HepG2 (cell line): ENCODE data around the gene ITIH3. TPM values are rescaled to one million over a fixed set of nuclear protein-coding genes. Genes with fewer than 3 reads are reported as not detected.

Experiments
- HOXA7 ChIP-seq: sonication (generic); formaldehyde crosslinking; IDR thresholded peaks from 2 replicates; pipeline ENCODE4 v1.8.1; 2022; ENCODE audit warnings: mild to moderate bottlenecking, missing genetic modification reagents, moderate library complexity
- KDM5A ChIP-seq: fragments of 200-600 bp; sonication (generic); IDR thresholded peaks from 2 replicates; pipeline ENCODE4 v1.7.0; 2018; ENCODE audit warnings: antibody characterized with exemption, mild to moderate bottlenecking, low read length, borderline replicate concordance
- KMT2B ChIP-seq: IDR thresholded peaks from 2 replicates; pipeline ENCODE4 v1.6.1; 2016; ENCODE audit warnings: missing genetic modification reagents, missing compliant biosample characterization
- MIER3 ChIP-seq: IDR thresholded peaks from 2 replicates; pipeline ENCODE4 v1.6.1; 2016; ENCODE audit warnings: missing compliant biosample characterization, borderline replicate concordance
- NFKB2 ChIP-seq: sonication (generic); formaldehyde crosslinking; IDR thresholded peaks from 2 replicates; pipeline ENCODE4 v1.4.0; 2020; ENCODE audit warnings: missing genetic modification reagents, borderline replicate concordance
- NKX3-1 ChIP-seq: sonication (generic); formaldehyde crosslinking; IDR thresholded peaks from 2 replicates; pipeline ENCODE4 v1.5.0; 2020; ENCODE audit warnings: missing genetic modification reagents
- NONO ChIP-seq, 2 experiments: fragments of 450-650 bp in 1 of 2; sonication (generic) in 1 of 2; formaldehyde crosslinking in 1 of 2; IDR thresholded peaks in 1 of 2; conservative IDR thresholded peaks in 1 of 2; 2 replicates each; pipeline versions ENCODE4 v1.6.1 to v1.8.0; 2017 to 2022; ENCODE audit warnings: mild to moderate bottlenecking in 1 of 2, missing genetic modification reagents in 1 of 2, moderate library complexity in 1 of 2
- TOE1 ChIP-seq: sonication (generic); formaldehyde crosslinking; IDR thresholded peaks from 2 replicates; pipeline ENCODE4 v1.4.0; 2020; ENCODE audit warnings: mild to moderate bottlenecking, missing genetic modification reagents
- ZBTB7A ChIP-seq: sonication (generic); formaldehyde crosslinking; IDR thresholded peaks from 2 replicates; pipeline ENCODE4 v1.8.0; 2022; ENCODE audit warnings: mild to moderate bottlenecking, missing genetic modification reagents
- ZFP37 ChIP-seq: sonication (generic); formaldehyde crosslinking; IDR thresholded peaks from 2 replicates; pipeline ENCODE4 v1.4.0; 2020; ENCODE audit warnings: missing genetic modification reagents, borderline replicate concordance
- ZNF10 ChIP-seq: sonication (generic); formaldehyde crosslinking; IDR thresholded peaks from 2 replicates; pipeline ENCODE4 v1.4.0; 2020; ENCODE audit warnings: mild to moderate bottlenecking, low read depth, missing genetic modification reagents, borderline replicate concordance
- ZNF234 ChIP-seq: sonication (generic); formaldehyde crosslinking; conservative IDR thresholded peaks from 2 replicates; pipeline ENCODE4 v1.5.1; 2020; ENCODE audit warnings: mild to moderate bottlenecking, missing genetic modification reagents
- ZNF430 ChIP-seq: sonication (generic); formaldehyde crosslinking; IDR thresholded peaks from 2 replicates; pipeline ENCODE4 v1.9.0; 2021; ENCODE audit warnings: mild to moderate bottlenecking, missing genetic modification reagents
- ZNF672 ChIP-seq: sonication (generic); formaldehyde crosslinking; IDR thresholded peaks from 2 replicates; pipeline ENCODE4 v1.8.1; 2022; ENCODE audit warnings: missing genetic modification reagents
- ZSCAN31 ChIP-seq: sonication (generic); formaldehyde crosslinking; IDR thresholded peaks from 2 replicates; pipeline ENCODE4 v1.5.0; 2020; ENCODE audit warnings: low read depth, mild to moderate bottlenecking, missing genetic modification reagents
- polyA plus RNA-seq, 8 experiments: library from polyadenylated mRNA; depleted of rRNA in 3 of 8; stranded (reverse) in 7 of 8; unstranded in 1 of 8; fragments of >200 nt; fragmentation: Illumina TruSeq in 4 of 8; extraction: Trizol in 4 of 8; gene quantifications; 2 replicates each; pipeline versions ENCODE4 v1.2.1 to v1.2.3, GENCODE V29; 2011 to 2016; ENCODE audit warnings: low read depth in 4 of 8, missing spikeins in 1 of 8, mixed read lengths in 1 of 8; ENCODE audit not compliant: insufficient read depth in 1 of 8
- total RNA-seq, 5 experiments: library from RNA; depleted of rRNA; stranded (reverse); fragments of >200 nt; fragmentation: Illumina TruSeq; extraction: Trizol; gene quantifications; 2 replicates each; pipeline ENCODE4 v1.2.3, GENCODE V29; 2016; ENCODE audit warnings: low read depth in 1 of 5
- TF ChIP-seq, protein P1 (sequence below): sonication (generic); formaldehyde crosslinking; IDR thresholded peaks from 2 replicates; pipeline ENCODE4 v1.4.0; 2020; ENCODE audit warnings: mild to moderate bottlenecking, missing genetic modification reagents
- TF ChIP-seq, protein P2 (sequence below): sonication (generic); formaldehyde crosslinking; IDR thresholded peaks from 2 replicates; pipeline ENCODE4 v1.5.0; 2020; ENCODE audit warnings: mild to moderate bottlenecking, missing genetic modification reagents
- TF ChIP-seq, protein P3 (sequence below): sonication (generic); formaldehyde crosslinking; IDR thresholded peaks from 2 replicates; pipeline ENCODE4 v1.5.0; 2020; ENCODE audit warnings: mild to moderate bottlenecking, missing genetic modification reagents, borderline replicate concordance
- TF ChIP-seq, protein P4 (sequence below): sonication (generic); formaldehyde crosslinking; IDR thresholded peaks from 2 replicates; pipeline ENCODE4 v1.4.0; 2020; ENCODE audit warnings: missing genetic modification reagents

The ITIH3 gene
- total and polyA plus RNA-seq, 2 of the 13 experiments (the other 11 are each of a cell fraction or from before 2014, with no cell fraction given) = 105 to 632 TPM

DNA sequence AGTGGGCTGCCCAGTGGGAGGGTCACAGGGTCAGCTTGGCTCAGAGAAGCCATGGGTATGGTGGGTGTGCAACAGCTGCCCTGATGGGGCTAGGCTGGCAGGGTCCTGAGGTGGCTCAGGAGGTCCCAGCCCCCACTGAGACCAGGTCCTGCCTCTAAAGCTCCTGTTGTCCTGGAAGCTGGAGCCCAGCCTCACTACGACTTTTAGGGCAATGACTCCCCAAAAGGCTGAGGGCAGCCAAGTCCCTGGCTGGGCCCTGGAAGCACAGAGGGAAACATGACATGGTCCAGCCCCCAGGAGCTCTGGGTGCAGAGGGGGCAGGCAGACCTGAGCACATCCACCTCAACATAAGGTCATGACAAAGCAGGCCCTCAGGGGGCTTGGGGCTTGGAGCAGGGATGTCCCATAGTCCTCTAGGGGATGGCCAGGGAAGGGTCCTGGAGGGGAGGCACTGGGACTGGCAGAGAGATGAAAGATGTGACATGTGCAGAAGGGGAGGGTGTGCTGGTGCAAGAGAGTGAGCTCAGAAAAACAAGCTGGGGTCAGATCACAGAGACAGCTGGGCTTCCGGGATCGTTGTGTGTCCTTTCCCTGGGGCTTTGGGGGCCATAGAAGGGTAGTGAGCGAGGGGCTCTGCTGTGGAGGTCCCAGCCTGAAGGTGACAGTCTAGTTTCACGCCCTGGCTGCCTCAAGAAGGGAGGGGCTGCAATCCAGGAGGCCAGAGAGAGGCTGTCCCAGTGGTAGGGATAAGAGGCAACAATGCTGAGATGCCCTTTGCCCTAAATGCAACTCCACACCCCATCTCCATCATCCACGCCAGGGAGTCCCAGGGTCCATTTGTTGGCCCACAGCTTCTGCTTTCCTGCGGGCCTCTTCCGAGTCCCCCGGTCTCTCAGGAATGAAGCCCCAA, 639 bp upstream of the ITIH3 start (continued):
- TF ChIP-seq, protein P1, sequence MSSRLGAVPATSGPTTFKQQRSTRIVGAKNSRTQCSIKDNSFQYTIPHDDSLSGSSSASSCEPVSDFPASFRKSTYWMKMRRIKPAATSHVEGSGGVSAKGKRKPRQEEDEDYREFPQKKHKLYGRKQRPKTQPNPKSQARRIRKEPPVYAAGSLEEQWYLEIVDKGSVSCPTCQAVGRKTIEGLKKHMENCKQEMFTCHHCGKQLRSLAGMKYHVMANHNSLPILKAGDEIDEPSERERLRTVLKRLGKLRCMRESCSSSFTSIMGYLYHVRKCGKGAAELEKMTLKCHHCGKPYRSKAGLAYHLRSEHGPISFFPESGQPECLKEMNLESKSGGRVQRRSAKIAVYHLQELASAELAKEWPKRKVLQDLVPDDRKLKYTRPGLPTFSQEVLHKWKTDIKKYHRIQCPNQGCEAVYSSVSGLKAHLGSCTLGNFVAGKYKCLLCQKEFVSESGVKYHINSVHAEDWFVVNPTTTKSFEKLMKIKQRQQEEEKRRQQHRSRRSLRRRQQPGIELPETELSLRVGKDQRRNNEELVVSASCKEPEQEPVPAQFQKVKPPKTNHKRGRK = no peak
- TF ChIP-seq KMT2B (CRISPR knock-in tag) (no peak), ZNF234 (CRISPR knock-in tag) (no peak), NONO (IDR thresholded peaks at IDR 0.05) (no peak), NONO (CRISPR knock-in tag; conservative IDR thresholded peaks at IDR 0.05) (no peak), ZNF430 (CRISPR knock-in tag) (no peak), MIER3 (CRISPR knock-in tag) (no peak), HOXA7 (no peak), ZSCAN31 (CRISPR knock-in tag) (no peak), ZNF10 (no peak), KDM5A (0 out of 2 replicates have a peak, but pooled peaks have one; percentile 16), ZFP37 (CRISPR knock-in tag) (no peak; the same call in 1 of the 2 replicates), TOE1 (CRISPR knock-in tag) (no peak), NKX3-1 (CRISPR knock-in tag) (no peak), ZNF672 (CRISPR knock-in tag) (no peak), NFKB2 (CRISPR knock-in tag) (no peak), ZBTB7A (CRISPR knock-in tag) (peak; percentile 77; the same call in 1 of the 2 replicates)
- TF ChIP-seq, protein P2, sequence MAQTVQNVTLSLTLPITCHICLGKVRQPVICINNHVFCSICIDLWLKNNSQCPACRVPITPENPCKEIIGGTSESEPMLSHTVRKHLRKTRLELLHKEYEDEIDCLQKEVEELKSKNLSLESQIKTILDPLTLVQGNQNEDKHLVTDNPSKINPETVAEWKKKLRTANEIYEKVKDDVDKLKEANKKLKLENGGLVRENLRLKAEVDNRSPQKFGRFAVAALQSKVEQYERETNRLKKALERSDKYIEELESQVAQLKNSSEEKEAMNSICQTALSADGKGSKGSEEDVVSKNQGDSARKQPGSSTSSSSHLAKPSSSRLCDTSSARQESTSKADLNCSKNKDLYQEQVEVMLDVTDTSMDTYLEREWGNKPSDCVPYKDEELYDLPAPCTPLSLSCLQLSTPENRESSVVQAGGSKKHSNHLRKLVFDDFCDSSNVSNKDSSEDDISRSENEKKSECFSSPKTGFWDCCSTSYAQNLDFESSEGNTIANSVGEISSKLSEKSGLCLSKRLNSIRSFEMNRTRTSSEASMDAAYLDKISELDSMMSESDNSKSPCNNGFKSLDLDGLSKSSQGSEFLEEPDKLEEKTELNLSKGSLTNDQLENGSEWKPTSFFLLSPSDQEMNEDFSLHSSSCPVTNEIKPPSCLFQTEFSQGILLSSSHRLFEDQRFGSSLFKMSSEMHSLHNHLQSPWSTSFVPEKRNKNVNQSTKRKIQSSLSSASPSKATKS (CRISPR knock-in tag) = no peak
- TF ChIP-seq, protein P3, sequence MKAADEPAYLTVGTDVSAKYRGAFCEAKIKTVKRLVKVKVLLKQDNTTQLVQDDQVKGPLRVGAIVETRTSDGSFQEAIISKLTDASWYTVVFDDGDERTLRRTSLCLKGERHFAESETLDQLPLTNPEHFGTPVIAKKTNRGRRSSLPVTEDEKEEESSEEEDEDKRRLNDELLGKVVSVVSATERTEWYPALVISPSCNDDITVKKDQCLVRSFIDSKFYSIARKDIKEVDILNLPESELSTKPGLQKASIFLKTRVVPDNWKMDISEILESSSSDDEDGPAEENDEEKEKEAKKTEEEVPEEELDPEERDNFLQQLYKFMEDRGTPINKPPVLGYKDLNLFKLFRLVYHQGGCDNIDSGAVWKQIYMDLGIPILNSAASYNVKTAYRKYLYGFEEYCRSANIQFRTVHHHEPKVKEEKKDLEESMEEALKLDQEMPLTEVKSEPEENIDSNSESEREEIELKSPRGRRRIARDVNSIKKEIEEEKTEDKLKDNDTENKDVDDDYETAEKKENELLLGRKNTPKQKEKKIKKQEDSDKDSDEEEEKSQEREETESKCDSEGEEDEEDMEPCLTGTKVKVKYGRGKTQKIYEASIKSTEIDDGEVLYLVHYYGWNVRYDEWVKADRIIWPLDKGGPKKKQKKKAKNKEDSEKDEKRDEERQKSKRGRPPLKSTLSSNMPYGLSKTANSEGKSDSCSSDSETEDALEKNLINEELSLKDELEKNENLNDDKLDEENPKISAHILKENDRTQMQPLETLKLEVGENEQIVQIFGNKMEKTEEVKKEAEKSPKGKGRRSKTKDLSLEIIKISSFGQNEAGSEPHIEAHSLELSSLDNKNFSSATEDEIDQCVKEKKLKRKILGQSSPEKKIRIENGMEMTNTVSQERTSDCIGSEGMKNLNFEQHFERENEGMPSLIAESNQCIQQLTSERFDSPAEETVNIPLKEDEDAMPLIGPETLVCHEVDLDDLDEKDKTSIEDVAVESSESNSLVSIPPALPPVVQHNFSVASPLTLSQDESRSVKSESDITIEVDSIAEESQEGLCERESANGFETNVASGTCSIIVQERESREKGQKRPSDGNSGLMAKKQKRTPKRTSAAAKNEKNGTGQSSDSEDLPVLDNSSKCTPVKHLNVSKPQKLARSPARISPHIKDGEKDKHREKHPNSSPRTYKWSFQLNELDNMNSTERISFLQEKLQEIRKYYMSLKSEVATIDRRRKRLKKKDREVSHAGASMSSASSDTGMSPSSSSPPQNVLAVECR = peak; percentile 34; the same call in 1 of the 2 replicates
- TF ChIP-seq, protein P4, sequence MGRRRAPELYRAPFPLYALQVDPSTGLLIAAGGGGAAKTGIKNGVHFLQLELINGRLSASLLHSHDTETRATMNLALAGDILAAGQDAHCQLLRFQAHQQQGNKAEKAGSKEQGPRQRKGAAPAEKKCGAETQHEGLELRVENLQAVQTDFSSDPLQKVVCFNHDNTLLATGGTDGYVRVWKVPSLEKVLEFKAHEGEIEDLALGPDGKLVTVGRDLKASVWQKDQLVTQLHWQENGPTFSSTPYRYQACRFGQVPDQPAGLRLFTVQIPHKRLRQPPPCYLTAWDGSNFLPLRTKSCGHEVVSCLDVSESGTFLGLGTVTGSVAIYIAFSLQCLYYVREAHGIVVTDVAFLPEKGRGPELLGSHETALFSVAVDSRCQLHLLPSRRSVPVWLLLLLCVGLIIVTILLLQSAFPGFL (CRISPR knock-in tag) = no peak
